CD8-positive, alpha-beta memory T cell (primary cell): ENCODE measurements around the gene PPP6R3. TPM values are rescaled to one million over a fixed set of nuclear protein-coding genes. Genes with fewer than 3 reads are reported as not detected.

Source experiments
- CTCF ChIA-PET: fragments of 350-600 bp; sonication (Branson Sonifier 250); formaldehyde crosslinking; loops from one replicate; lab custom pipeline; 2021; ENCODE audit warnings: antibody characterized with exemption; lab: Charles Lee
- POLR2A ChIA-PET: fragments of 350-600 bp; sonication (Branson Sonifier 250); formaldehyde crosslinking; loops from one replicate; lab custom pipeline; 2021; ENCODE audit warnings: antibody characterized with exemption; lab: Charles Lee
- DNase-seq, 5 donors: peaks; one replicate each; pipeline versions ENCODE4 v3.0.0 to v3.0.0-alpha.2; 2020 to 2022; ENCODE audit warnings: mixed read lengths in 1 of 5
- H3K27ac ChIP-seq: one replicate; pipeline ENCODE4 v1.7.0; 2013; ENCODE audit warnings: low read depth, mild to moderate bottlenecking, low read length, moderate library complexity
- H3K27me3 ChIP-seq: 2 replicates; pipeline ENCODE4 v1.7.0; 2013; ENCODE audit warnings: low read length, mild to moderate bottlenecking; ENCODE audit not compliant: insufficient read depth, poor library complexity, severe bottlenecking
- H3K36me3 ChIP-seq: 2 replicates; pipeline ENCODE4 v1.7.0; 2013; ENCODE audit warnings: mild to moderate bottlenecking, low read length, moderate library complexity; ENCODE audit not compliant: insufficient read depth
- H3K4me1 ChIP-seq: 2 replicates; pipeline ENCODE4 v1.7.0; 2013; ENCODE audit warnings: mild to moderate bottlenecking, low read length, moderate library complexity; ENCODE audit not compliant: insufficient read depth
- H3K4me3 ChIP-seq: 2 replicates; pipeline ENCODE4 v1.7.0; 2013; ENCODE audit warnings: mild to moderate bottlenecking, low read length
- H3K9me3 ChIP-seq: 2 replicates; pipeline ENCODE4 v1.7.0; 2013; ENCODE audit warnings: mild to moderate bottlenecking, low read length
- H3K27ac Mint-ChIP-seq, 8 donors: one replicate each; pipeline ENCODE4 v1.8.0; 2020 to 2021; ENCODE audit warnings: mixed read lengths in 8 of 8, mild to moderate bottlenecking in 6 of 8, inconsistent platforms in 3 of 8, moderate library complexity in 3 of 8
- H3K27me3 Mint-ChIP-seq, 2 donors: one replicate each; pipeline ENCODE4 v1.8.0; 2020 to 2021; ENCODE audit warnings: mixed read lengths in 2 of 2, mild to moderate bottlenecking in 1 of 2, moderate library complexity in 1 of 2
- H3K36me3 Mint-ChIP-seq, 3 donors: one replicate each; pipeline ENCODE4 v1.8.0; 2020 to 2021; ENCODE audit warnings: mixed read lengths in 3 of 3, inconsistent platforms in 1 of 3, mild to moderate bottlenecking in 1 of 3
- H3K4me1 Mint-ChIP-seq, 3 donors: one replicate each; pipeline ENCODE4 v1.8.0; 2020 to 2021; ENCODE audit warnings: mixed read lengths in 3 of 3, inconsistent platforms in 1 of 3, mild to moderate bottlenecking in 1 of 3
- H3K4me3 Mint-ChIP-seq, 7 donors: one replicate each; pipeline ENCODE4 v1.8.0; 2020 to 2021; ENCODE audit warnings: mixed read lengths in 7 of 7, mild to moderate bottlenecking in 6 of 7, moderate library complexity in 4 of 7, inconsistent platforms in 2 of 7
- H3K9me3 Mint-ChIP-seq, 5 donors: one replicate each; pipeline ENCODE4 v1.8.0; 2020 to 2022; ENCODE audit warnings: mixed read lengths in 5 of 5, mild to moderate bottlenecking in 3 of 5, moderate library complexity in 2 of 5, inconsistent platforms in 1 of 5
- polyA plus RNA-seq: library from polyadenylated mRNA; unstranded; fragments of 300-500 nt; fragmentation: Illumina TruSeq; gene quantifications from one replicate; pipeline ENCODE4 v1.2.3, GENCODE V29; 2021
- total RNA-seq, 2 experiments: library from RNA; stranded (reverse); gene quantifications; one replicate each; pipeline ENCODE4 v1.2.3, GENCODE V29; 2021

Gene PPP6R3
- total and polyA plus RNA-seq, 3 experiments from 2014 or later, result 49.3 to 119 (median 118) TPM

GRCh38 chr11:68661697-68662603 is 201.4 kb downstream of the PPP6R3 start:
- no peak overlapping the region for H3K4me3 Mint-ChIP-seq
- no peak overlapping the region for H3K27ac ChIP-seq
- H3K9me3 Mint-ChIP-seq, result no peaks in the 10 kb centered on the region
- CTCF ChIA-PET, result no interaction called here
- no peaks in the 10 kb centered on the region for H3K4me1 ChIP-seq
- H3K36me3 Mint-ChIP-seq, result no peaks in the 10 kb centered on the region
- H3K4me1 Mint-ChIP-seq, result no peaks in the 10 kb centered on the region
- peak in 1 of 5 donors; percentile 35 for DNase-seq
- H3K9me3 ChIP-seq, result no peaks in the 10 kb centered on the region
- H3K36me3 ChIP-seq, result no peaks in the 10 kb centered on the region
- H3K27me3 ChIP-seq, result no peaks in the 10 kb centered on the region
- H3K27ac Mint-ChIP-seq, result no peak overlapping the region
- peaks cover 3 to 37% of the 10 kb centered on the region in 2 donors for H3K27me3 Mint-ChIP-seq
- no peak overlapping the region for H3K4me3 ChIP-seq
- POLR2A ChIA-PET, result no interaction called here

DNA sequence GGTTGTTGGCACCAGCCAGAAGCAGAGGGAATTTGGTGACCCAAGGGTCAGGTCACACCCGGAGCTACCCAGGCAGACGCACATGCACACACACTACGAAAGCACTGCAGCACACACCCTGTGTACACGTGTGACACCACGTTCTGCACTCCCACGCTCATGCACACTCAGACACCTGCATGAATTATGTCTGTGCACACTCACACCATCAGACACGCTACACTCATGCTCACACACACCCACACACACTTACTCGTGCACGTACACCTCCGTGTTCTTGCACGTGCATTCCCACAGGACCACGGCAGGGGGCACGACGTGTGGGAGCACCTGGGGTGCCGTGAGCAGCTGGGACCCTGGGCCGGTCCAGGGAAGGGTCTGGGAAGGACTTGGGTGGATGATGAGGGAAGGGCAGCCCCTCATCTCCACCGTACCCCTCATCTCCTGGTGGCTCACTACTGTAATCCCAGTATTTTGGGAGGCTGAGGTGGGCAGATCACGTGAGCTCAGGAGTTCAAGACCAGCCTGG is 203.0 kb downstream of the PPP6R3 start:
- H3K27ac Mint-ChIP-seq, result no peak overlapping the region
- ChIA-PET CTCF (no interaction called here), POLR2A (no interaction called here)
- no peak overlapping the region for H3K27ac ChIP-seq
- H3K4me1 Mint-ChIP-seq, result no peaks in the 10 kb centered on the region
- no peaks in the 10 kb centered on the region for H3K4me1 ChIP-seq
- no peaks in the 10 kb centered on the region for H3K36me3 ChIP-seq
- H3K27me3 Mint-ChIP-seq, result peaks cover 1 to 36% of the 10 kb centered on the region in 2 donors
- no peak overlapping the region for H3K4me3 Mint-ChIP-seq
- DNase-seq, result peak in 1 of 5 donors; percentile 21
- H3K4me3 ChIP-seq, result no peak overlapping the region
- no peaks in the 10 kb centered on the region for H3K27me3 ChIP-seq
- no peaks in the 10 kb centered on the region for H3K9me3 ChIP-seq
- no peaks in the 10 kb centered on the region for H3K9me3 Mint-ChIP-seq
- H3K36me3 Mint-ChIP-seq, result no peaks in the 10 kb centered on the region

DNA sequence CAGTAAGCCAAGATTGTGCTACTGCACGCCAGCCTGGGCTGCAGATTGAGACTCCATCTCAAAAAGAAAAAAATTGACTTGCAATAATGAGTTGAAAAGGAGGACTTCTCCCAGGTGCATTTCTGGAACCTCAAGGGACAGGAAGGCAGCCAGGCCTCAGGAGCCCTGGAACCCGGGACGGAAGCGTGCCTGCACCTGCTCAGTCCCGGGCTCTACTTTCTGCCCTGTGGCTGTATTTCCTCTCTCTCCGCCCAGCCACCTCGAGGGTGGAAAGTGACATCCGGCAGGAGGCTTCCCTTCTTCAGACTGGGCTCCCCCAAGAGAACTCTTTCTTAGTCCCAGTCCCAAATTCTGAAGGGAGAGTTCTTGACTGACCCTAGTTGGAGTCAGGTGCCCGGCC is 203.6 kb downstream of the PPP6R3 start:
- no peak overlapping the region for H3K4me3 ChIP-seq
- Mint-ChIP-seq H3K27ac (no peak overlapping the region), H3K9me3 (no peaks in the 10 kb centered on the region), H3K36me3 (no peaks in the 10 kb centered on the region), H3K27me3 (peaks cover 1 to 33% of the 10 kb centered on the region in 2 donors), H3K4me3 (no peak overlapping the region), H3K4me1 (no peaks in the 10 kb centered on the region)
- ChIA-PET CTCF (no interaction called here), POLR2A (no interaction called here)
- no peaks in the 10 kb centered on the region for H3K9me3 ChIP-seq
- no peak overlapping the region for H3K27ac ChIP-seq
- DNase-seq, result peak in 1 of 5 donors; percentile 6
- H3K36me3 ChIP-seq, result no peaks in the 10 kb centered on the region
- H3K4me1 ChIP-seq, result no peaks in the 10 kb centered on the region
- no peaks in the 10 kb centered on the region for H3K27me3 ChIP-seq

GRCh38 chr11:68664906-68665305 is 204.4 kb downstream of the PPP6R3 start:
- no peaks in the 10 kb centered on the region for H3K27me3 ChIP-seq
- POLR2A ChIA-PET, result no interaction called here
- peak in 1 of 5 donors; percentile 18 for DNase-seq

More at GRCh38 chr11:68664906-68665305, 204.4 kb downstream of the PPP6R3 start:
- H3K4me1 Mint-ChIP-seq, result no peaks in the 10 kb centered on the region
- peak overlapping the region in 1 of 8 donors; percentile 78 for H3K27ac Mint-ChIP-seq
- H3K4me1 ChIP-seq, result no peaks in the 10 kb centered on the region
- no peaks in the 10 kb centered on the region for H3K9me3 ChIP-seq
- H3K36me3 ChIP-seq, result no peaks in the 10 kb centered on the region
- no peak overlapping the region for H3K27ac ChIP-seq
- H3K9me3 Mint-ChIP-seq, result no peaks in the 10 kb centered on the region
- H3K4me3 ChIP-seq, result no peak overlapping the region
- H3K36me3 Mint-ChIP-seq, result no peaks in the 10 kb centered on the region
- CTCF ChIA-PET, result no interaction called here
- no peak overlapping the region for H3K4me3 Mint-ChIP-seq
- peaks cover 1 to 33% of the 10 kb centered on the region in 2 donors for H3K27me3 Mint-ChIP-seq

Other genes starting within 250 kb of the PPP6R3 start
- 10 to 100 TPM; 21.9 to 22.6 TPM for gene KMT5B, start 247.5 kb upstream of the PPP6R3 start, total RNA-seq
- gene KMT5B, start 247.5 kb upstream of the PPP6R3 start, polyA plus RNA-seq, result 49.1 TPM
- gene C11orf24, start 188.8 kb upstream of the PPP6R3 start, total RNA-seq, result 10 to 100 TPM; 46.9 to 49.8 TPM
- gene C11orf24, start 188.8 kb upstream of the PPP6R3 start, polyA plus RNA-seq, result 15.7 TPM
- 1 to 10 TPM; 7.5 to 9.9 TPM for gene LRP5, start 148.2 kb upstream of the PPP6R3 start, total RNA-seq
- 0.68 TPM for gene LRP5, start 148.2 kb upstream of the PPP6R3 start, polyA plus RNA-seq
- 1 to 10 TPM; 1.7 to 2.0 TPM for gene GAL, start 223.8 kb downstream of the PPP6R3 start, total RNA-seq
- gene GAL, start 223.8 kb downstream of the PPP6R3 start, polyA plus RNA-seq, result not detected